T-helper 17 cell (primary cell): ENCODE measurements around the gene NCOA7. TPM values are rescaled to one million over a fixed set of nuclear protein-coding genes. Genes with fewer than 3 reads are reported as not detected.
A peak's percentile ranks its signal among the peaks of the same experiment; 100 is the strongest.

Experiments
- ATAC-seq: fragments of 150-1000 bp; cut with Tn5 transposase; 2 replicates; pipeline ENCODE4 v1.10.0; 2021; ENCODE audit warnings: mild to moderate bottlenecking, moderate library complexity
- DNase-seq, 3 donors: peaks; one replicate each; pipeline versions ENCODE4 v3.0.0 to v3.0.0-alpha.2; 2020 to 2021
- H3K9me3 ChIP-seq: one replicate; pipeline ENCODE4 v1.7.0; 2013; ENCODE audit warnings: low read length, mild to moderate bottlenecking; ENCODE audit not compliant: control insufficient read depth, poor library complexity, severe bottlenecking
- H3K27ac Mint-ChIP-seq: one replicate; pipeline ENCODE4 v1.8.0; 2022; ENCODE audit warnings: mild to moderate bottlenecking, moderate library complexity, mixed read lengths
- H3K27me3 Mint-ChIP-seq: one replicate; pipeline ENCODE4 v1.8.0; 2022; ENCODE audit warnings: mixed read lengths
- H3K36me3 Mint-ChIP-seq: one replicate; pipeline ENCODE4 v1.8.0; 2022; ENCODE audit warnings: low read depth, mixed read lengths
- H3K4me1 Mint-ChIP-seq: one replicate; pipeline ENCODE4 v1.8.0; 2022; ENCODE audit warnings: mild to moderate bottlenecking, mixed read lengths
- H3K4me3 Mint-ChIP-seq: one replicate; pipeline ENCODE4 v1.8.0; 2022; ENCODE audit warnings: mild to moderate bottlenecking, moderate library complexity, mixed read lengths
- total RNA-seq, 4 donors: library from RNA in 2 of 4; stranded (reverse) in 2 of 4; gene quantifications; one replicate each; pipeline ENCODE4 v1.2.3 and lab custom pipeline; 2022 to 2026

NCOA7 gene
- total RNA-seq, 2 donors from 2014 or later = 49.5 to 62.4 TPM

GRCh38 chr6:125868678-125869395 is 78.1 kb downstream of the NCOA7 start:
- H3K27ac Mint-ChIP-seq = peak overlapping the region; percentile 39
- H3K4me3 Mint-ChIP-seq = no peak overlapping the region
- peaks cover 15% of the 10 kb centered on the region for H3K4me1 Mint-ChIP-seq
- DNase-seq = no peak
- H3K9me3 ChIP-seq = no peaks in the 10 kb centered on the region
- no peaks in the 10 kb centered on the region for H3K27me3 Mint-ChIP-seq
- peaks cover 3% of the 10 kb centered on the region for H3K36me3 Mint-ChIP-seq
- ATAC-seq = no peak

GRCh38 chr6:125869427-125869826 is 78.7 kb downstream of the NCOA7 start:
- Mint-ChIP-seq H3K4me3 (no peak overlapping the region), H3K36me3 (peaks cover 3% of the 10 kb centered on the region), H3K27ac (peak overlapping the region; percentile 39), H3K27me3 (no peaks in the 10 kb centered on the region), H3K4me1 (peaks cover 15% of the 10 kb centered on the region)
- ATAC-seq = no peak
- no peaks in the 10 kb centered on the region for H3K9me3 ChIP-seq
- no peak for DNase-seq

- H3K4me1 Mint-ChIP-seq = peaks cover 13% of the 10 kb centered on the region
- ATAC-seq (no peak), DNase-seq (no peak)
- peak overlapping the region; percentile 2 for H3K27ac Mint-ChIP-seq
- no peaks in the 10 kb centered on the region for H3K9me3 ChIP-seq
- peaks cover 6% of the 10 kb centered on the region for H3K36me3 Mint-ChIP-seq
- no peaks in the 10 kb centered on the region for H3K27me3 Mint-ChIP-seq
- no peak overlapping the region for H3K4me3 Mint-ChIP-seq
Observed at GRCh38 chr6:125871365-125871764, 80.6 kb downstream of the NCOA7 start.

GRCh38 chr6:125872259-125872921 is 81.6 kb downstream of the NCOA7 start:
- peak overlapping the region; percentile 14 for H3K27ac Mint-ChIP-seq
- H3K27me3 Mint-ChIP-seq = no peaks in the 10 kb centered on the region
- H3K36me3 Mint-ChIP-seq = peaks cover 6% of the 10 kb centered on the region
- no peaks in the 10 kb centered on the region for H3K9me3 ChIP-seq
- no peak for ATAC-seq
- no peak for DNase-seq
- H3K4me3 Mint-ChIP-seq = no peak overlapping the region
- peaks cover 15% of the 10 kb centered on the region for H3K4me1 Mint-ChIP-seq

- no peak overlapping the region for H3K27ac Mint-ChIP-seq
- H3K36me3 Mint-ChIP-seq = peaks cover 15% of the 10 kb centered on the region
- DNase-seq (no peak), ATAC-seq (no peak)
- no peaks in the 10 kb centered on the region for H3K9me3 ChIP-seq
- H3K27me3 Mint-ChIP-seq = no peaks in the 10 kb centered on the region
- H3K4me3 Mint-ChIP-seq = no peak overlapping the region
- peaks cover 5% of the 10 kb centered on the region for H3K4me1 Mint-ChIP-seq
Observed at GRCh38 chr6:125882243-125882642, 91.5 kb downstream of the NCOA7 start.

- peaks cover 8% of the 10 kb centered on the region for H3K4me1 Mint-ChIP-seq
- H3K9me3 ChIP-seq = no peaks in the 10 kb centered on the region
- DNase-seq (no peak), ATAC-seq (no peak)
- no peaks in the 10 kb centered on the region for H3K27me3 Mint-ChIP-seq
- H3K4me3 Mint-ChIP-seq = no peak overlapping the region
- H3K36me3 Mint-ChIP-seq = peaks cover 15% of the 10 kb centered on the region
- H3K27ac Mint-ChIP-seq = no peak overlapping the region
Observed at GRCh38 chr6:125884634-125885371, 94.0 kb downstream of the NCOA7 start.

GRCh38 chr6:125886021-125886420 is 95.3 kb downstream of the NCOA7 start:
- H3K27ac Mint-ChIP-seq = no peak overlapping the region
- DNase-seq = no peak
- no peaks in the 10 kb centered on the region for H3K9me3 ChIP-seq
- H3K4me3 Mint-ChIP-seq = no peak overlapping the region
- H3K27me3 Mint-ChIP-seq = no peaks in the 10 kb centered on the region
- no peak for ATAC-seq
- peaks cover 6% of the 10 kb centered on the region for H3K4me1 Mint-ChIP-seq
- H3K36me3 Mint-ChIP-seq = peaks cover 14% of the 10 kb centered on the region

GRCh38 chr6:125886914-125887313 is 96.2 kb downstream of the NCOA7 start:
- Mint-ChIP-seq H3K4me1 (peaks cover 6% of the 10 kb centered on the region), H3K4me3 (no peak overlapping the region), H3K27me3 (no peaks in the 10 kb centered on the region), H3K27ac (peak overlapping the region; percentile 29), H3K36me3 (peaks cover 13% of the 10 kb centered on the region)
- no peak for ATAC-seq
- DNase-seq = no peak
- H3K9me3 ChIP-seq = no peaks in the 10 kb centered on the region

GRCh38 chr6:125887372-125887771 is 96.6 kb downstream of the NCOA7 start:
- H3K9me3 ChIP-seq = no peaks in the 10 kb centered on the region
- Mint-ChIP-seq H3K4me1 (peaks cover 6% of the 10 kb centered on the region), H3K27me3 (no peaks in the 10 kb centered on the region), H3K4me3 (no peak overlapping the region), H3K36me3 (peaks cover 12% of the 10 kb centered on the region), H3K27ac (peak overlapping the region; percentile 29)
- DNase-seq (no peak), ATAC-seq (no peak)

- peaks cover 7% of the 10 kb centered on the region for H3K36me3 Mint-ChIP-seq
Observed at GRCh38 chr6:125888989-125889656, 98.4 kb downstream of the NCOA7 start.

GRCh38 chr6:125899726-125900182 is 109.0 kb downstream of the NCOA7 start:
- peaks cover 14% of the 10 kb centered on the region for H3K4me1 Mint-ChIP-seq
- H3K27me3 Mint-ChIP-seq = no peaks in the 10 kb centered on the region
- no peaks in the 10 kb centered on the region for H3K9me3 ChIP-seq
- H3K4me3 Mint-ChIP-seq = no peak overlapping the region
- ATAC-seq (no peak), DNase-seq (no peak)
- peaks cover 7% of the 10 kb centered on the region for H3K36me3 Mint-ChIP-seq
- H3K27ac Mint-ChIP-seq = peak overlapping the region; percentile 72

More at GRCh38 chr6:125888989-125889656, 98.4 kb downstream of the NCOA7 start:
- ATAC-seq = peak; percentile 41
- H3K4me3 Mint-ChIP-seq = peak overlapping the region; percentile 41
- H3K27me3 Mint-ChIP-seq = no peaks in the 10 kb centered on the region
- H3K4me1 Mint-ChIP-seq = peaks cover 6% of the 10 kb centered on the region
- DNase-seq = no peak
- no peak overlapping the region for H3K27ac Mint-ChIP-seq
- H3K9me3 ChIP-seq = no peaks in the 10 kb centered on the region

- Mint-ChIP-seq H3K4me1 (peaks cover 29% of the 10 kb centered on the region), H3K27ac (peak overlapping the region; percentile 95), H3K36me3 (peaks cover 3% of the 10 kb centered on the region), H3K4me3 (peak overlapping the region; percentile 71), H3K27me3 (no peaks in the 10 kb centered on the region)
- DNase-seq = peak in 1 of 3 donors; percentile 27
- ATAC-seq = peak; percentile 92
- no peaks in the 10 kb centered on the region for H3K9me3 ChIP-seq
Observed at GRCh38 chr6:125904871-125905270, 114.1 kb downstream of the NCOA7 start.
